Measurements from ENCODE around the gene PWWP2B. TPM values are rescaled to one million over a fixed set of nuclear protein-coding genes. Genes with fewer than 3 reads are reported as not detected.

PWWP2B gene
- total and polyA plus RNA-seq, 2 of the 4 experiments (the other 2 are of a cell fraction) = 1.7 to 2.2 TPM

GRCh38 chr10:132458586-132459300 is 61.7 kb downstream of the PWWP2B start:
- Histone ChIP-seq H3K4ac (ENCODE audit: low read depth, low read length) (0 out of 2 replicates have a peak overlapping the region, but pooled peaks have one; percentile 60), H4K8ac (ENCODE audit: low read depth in 2 of 2, low read length in 2 of 2) (no peak overlapping the region), H2AK5ac (ENCODE audit: low read depth, low read length) (peak overlapping the region; percentile 46; the same call in 1 of the 2 replicates), H4K91ac (ENCODE audit: insufficient read depth, low read depth, low read length) (no peak overlapping the region), H3K36me3 (ENCODE audit: control insufficient read depth, insufficient read depth, low read length) (no peaks in the 10 kb centered on the region), H3K4me3 (ENCODE audit: insufficient read depth, low read depth, low read length) (no peak overlapping the region), H3K9me3 (ENCODE audit: control insufficient read depth, insufficient read depth, low read length) (no peaks in the 10 kb centered on the region), H2BK15ac (ENCODE audit: low read depth, low read length) (no peak overlapping the region), H3K56ac (ENCODE audit: extremely low read depth, insufficient read depth, low read length) (no peak overlapping the region), H4K20me1 (ENCODE audit: insufficient read depth, low read length) (no peaks in the 10 kb centered on the region), H3K23ac (ENCODE audit: low read depth, low read length) (no peak overlapping the region), H2BK5ac (ENCODE audit: low read depth, low read length, poor library complexity, severe bottlenecking) (no peak overlapping the region), H2BK20ac (ENCODE audit: low read depth, low read length) (no peak overlapping the region), H3K9me1 (ENCODE audit: insufficient read depth, low read length) (no peaks in the 10 kb centered on the region), H4K5ac (ENCODE audit: low read depth, low read length) (no peak overlapping the region), H3K79me1 (ENCODE audit: low read depth in 1 of 2, low read length in 2 of 2) (no peaks in the 10 kb centered on the region), H3K4me1 (ENCODE audit: control insufficient read depth, insufficient read depth, low read length) (no peaks in the 10 kb centered on the region), H2AFZ (replicated peaks; ENCODE audit: low read length, poor library complexity) (peak overlapping the region; percentile 75), H2AK9ac (replicated peaks; ENCODE audit: low read depth, low read length, poor library complexity) (peak overlapping the region; percentile 74), H3K18ac (ENCODE audit: low read depth, low read length) (no peak overlapping the region), H3K27me3 (ENCODE audit: control insufficient read depth, insufficient read depth, low read length) (peaks cover 9% of the 10 kb centered on the region; the same call in 1 of the 2 replicates), H3K14ac (replicated peaks; ENCODE audit: low read depth, low read length) (no peak overlapping the region), H3K27ac (ENCODE audit: insufficient read depth, low read length) (no peak overlapping the region), H3K9ac (ENCODE audit: low read depth, low read length) (no peak overlapping the region), H2BK120ac (ENCODE audit: low read depth, low read length) (no peak overlapping the region), H3K4me2 (ENCODE audit: low read depth, low read length) (no peak overlapping the region)
- intact Hi-C loops (cut with micrococcal nuclease) = loop anchor here (1.0 to 2.0 kb wide), 3 partner anchors 78 to 179 kb away; partner anchors contain the start of gene INPP5A
- dilution Hi-C loops (cut with HindIII; ENCODE audit: low sequenced_read_pairs, unreplicated experiment) = no loop called here
- CTCF ChIA-PET = interaction anchor here (0.7 to 1.7 kb wide), 2 partner anchors 36 to 180 kb away, joined by 3 to 7 read pairs; no protein-coding TSS in a partner anchor
- ATAC-seq (ENCODE audit: low read depth) (peak; percentile 95), DNase-seq (no peak)
- POLR2A ChIA-PET (ENCODE audit: unreplicated experiment) = no interaction called here
- 36% methylated on average over 24 of the region's 31 CpGs; no CpG with 5 or more reads in 1 of the 2 experiments for WGBS, 2 experiments (ENCODE audit: extremely low coverage in 2 of 2, insufficient read length in 1 of 2)
- no TSS peak for BruUV-seq (replicated peaks)
- in situ Hi-C loops (cut with MboI; ENCODE audit: low sequenced_read_pairs) = loop anchor here (5.0 kb wide), 2 partner anchors 179 to 236 kb away; no protein-coding TSS in a partner anchor
- TF ChIP-seq CHD1 (IDR thresholded peaks at IDR 0.05; ENCODE audit: low read depth, low read length) = no peak
- TF ChIP-seq NFE2L2 (IDR thresholded peaks at IDR 0.05; ENCODE audit: low read depth, low read length) = no peak
- TF ChIP-seq RAD21 (IDR thresholded peaks at IDR 0.05; ENCODE audit: low read length) = peak; percentile 97
- TF ChIP-seq POLR2A (IDR thresholded peaks at IDR 0.05; ENCODE audit: low read depth, low read length) = no peak
- no peak for TF ChIP-seq RFX5 (IDR thresholded peaks at IDR 0.05; ENCODE audit: low read depth, low read length)
- TF ChIP-seq ELK1 (IDR thresholded peaks at IDR 0.05; ENCODE audit: borderline replicate concordance, low read depth, low read length) = no peak
- no peak for TF ChIP-seq BHLHE40 (IDR thresholded peaks at IDR 0.05; ENCODE audit: low read depth, low read length)
- no peak for TF ChIP-seq MXI1 (IDR thresholded peaks at IDR 0.05; ENCODE audit: borderline replicate concordance, low read depth, low read length)
- TF ChIP-seq USF2 (IDR thresholded peaks at IDR 0.05; ENCODE audit: low read depth, low read length) = no peak
- no peak for TF ChIP-seq RCOR1 (IDR thresholded peaks at IDR 0.05; ENCODE audit: insufficient replicate concordance, low read length)
- TF ChIP-seq CEBPB (IDR thresholded peaks at IDR 0.05; ENCODE audit: low read depth, low read length) = no peak
- no peak for TF ChIP-seq FOS (IDR thresholded peaks at IDR 0.05; ENCODE audit: low read depth, low read length)
- peak; percentile 97 for TF ChIP-seq SMC3 (IDR thresholded peaks at IDR 0.05; ENCODE audit: low read depth, low read length)
- peak; percentile 91 for TF ChIP-seq CTCF (conservative IDR thresholded peaks at IDR 0.05; ENCODE audit: low read depth, low read length)
- TF ChIP-seq MAFK (IDR thresholded peaks at IDR 0.05; ENCODE audit: low read depth, low read length) = no peak

Measured in IMR-90 (cell line).